SIG-M5 treated with dmso at 0.1 percent for 504 hours (cell line): Measurements from ENCODE around the gene OSGIN1.

ENCODE experiments used
- DNase-seq: peaks from one replicate; lab custom pipeline; 2025; ENCODE audit not compliant: unreplicated experiment; lab: John Stamatoyannopoulos, UW

OSGIN1 gene

DNA sequence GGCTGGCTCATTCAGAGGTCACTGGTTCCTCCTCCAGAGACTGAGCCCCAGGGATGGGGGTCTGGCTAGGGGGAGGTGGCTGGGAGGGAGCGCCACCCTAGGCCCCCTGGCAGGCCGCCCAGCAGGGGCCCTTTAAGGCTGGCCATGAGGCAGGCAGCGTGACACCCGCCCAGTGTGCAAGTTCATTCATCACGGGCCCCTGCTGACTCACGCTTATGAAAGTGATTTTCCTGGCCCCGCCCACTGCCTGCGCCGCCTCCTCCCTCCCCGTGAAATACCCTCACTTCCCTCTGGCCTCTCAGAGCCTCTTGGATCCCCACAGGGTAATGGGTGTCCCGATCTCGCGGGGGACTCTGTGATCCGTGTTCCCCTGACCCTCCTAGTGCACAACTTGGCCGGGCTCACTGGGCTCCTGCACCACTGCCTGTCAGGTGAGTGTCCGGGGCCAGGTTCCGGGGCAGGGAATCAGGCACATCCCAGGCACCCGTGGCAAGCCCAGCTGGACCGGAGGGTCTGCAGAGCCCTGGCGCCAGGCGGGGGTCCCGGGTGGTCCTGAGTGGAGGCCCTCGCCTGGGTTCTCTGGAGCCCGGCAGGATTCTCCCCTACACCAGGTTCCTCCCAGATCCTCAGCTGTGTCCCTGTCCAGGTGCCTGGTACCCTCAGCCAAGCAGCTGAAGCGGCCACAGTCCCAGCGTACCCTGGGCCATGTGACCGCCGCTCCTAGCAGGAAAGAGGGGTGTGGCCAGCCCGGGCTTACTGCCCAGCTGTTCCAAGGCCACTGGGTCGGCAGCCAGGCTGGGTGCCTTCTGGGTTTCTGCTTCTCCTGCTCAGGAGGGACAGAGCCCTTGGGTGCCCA lies at the start of gene OSGIN1:
TSS of gene OSGIN1 (plus strand) at position 301 of the 856 bp plus-strand sequence. CDS start 4,432 bp downstream, outside the sequence.
- peak; percentile 87 for DNase-seq

- DNase-seq, result no peak
Observed at GRCh38 chr16:83903751-83904150, 49.3 kb upstream of the OSGIN1 start.

DNA sequence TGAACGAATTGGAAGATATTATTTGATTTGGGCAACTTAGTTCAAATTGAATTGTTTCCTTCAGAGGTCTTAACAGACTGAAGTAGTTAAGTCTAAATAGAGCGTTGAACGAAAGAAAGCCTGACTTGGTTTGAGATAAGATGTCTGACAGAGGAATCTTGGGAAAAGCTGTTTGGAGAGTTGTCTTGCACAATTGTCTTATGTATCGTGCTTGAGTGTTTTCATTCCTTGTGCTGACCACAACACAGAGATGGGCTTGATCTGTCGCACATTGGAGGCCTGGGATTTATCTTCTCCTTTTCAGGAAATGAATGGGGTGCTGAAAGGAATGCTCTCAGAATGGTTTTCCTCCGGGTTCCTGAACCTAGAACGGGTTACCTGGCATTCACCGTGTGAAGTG lies 46.4 kb upstream of the OSGIN1 start:
- no peak for DNase-seq

GRCh38 chr16:83907111-83907510 lies 45.9 kb upstream of the OSGIN1 start:
- no peak for DNase-seq

DNA sequence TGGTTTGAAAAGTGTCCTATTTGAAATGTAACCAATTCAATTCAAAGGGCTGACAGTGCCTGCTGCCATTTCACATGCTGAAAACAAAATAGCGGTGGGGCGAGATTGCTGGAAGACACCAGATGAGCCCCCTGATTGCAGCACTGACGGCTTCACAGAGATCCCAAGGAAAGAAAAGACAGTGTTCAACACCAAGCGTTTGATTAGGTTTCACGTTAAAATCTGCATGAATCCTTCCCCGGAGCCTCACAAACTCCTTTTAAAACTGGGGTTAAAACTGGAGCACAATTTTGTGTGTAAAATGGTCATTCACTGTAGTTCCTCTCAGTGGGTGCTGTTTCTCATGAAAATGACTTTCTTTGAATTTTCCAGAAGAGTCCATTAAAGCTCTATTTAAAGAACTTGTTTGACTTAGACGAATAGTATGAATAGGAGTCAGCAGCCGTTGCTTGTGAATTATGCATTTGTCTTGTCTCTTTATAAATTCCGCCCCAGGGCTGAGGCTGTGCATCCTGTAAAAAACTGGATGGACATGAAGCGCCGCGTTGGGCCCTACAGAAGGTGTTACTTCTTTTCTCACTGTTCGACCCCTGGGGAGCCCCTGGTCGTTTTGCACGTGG lies 45.3 kb upstream of the OSGIN1 start:
- no peak for DNase-seq

GRCh38 chr16:83908798-83909197 lies 44.2 kb upstream of the OSGIN1 start:
- DNase-seq, result no peak

DNA sequence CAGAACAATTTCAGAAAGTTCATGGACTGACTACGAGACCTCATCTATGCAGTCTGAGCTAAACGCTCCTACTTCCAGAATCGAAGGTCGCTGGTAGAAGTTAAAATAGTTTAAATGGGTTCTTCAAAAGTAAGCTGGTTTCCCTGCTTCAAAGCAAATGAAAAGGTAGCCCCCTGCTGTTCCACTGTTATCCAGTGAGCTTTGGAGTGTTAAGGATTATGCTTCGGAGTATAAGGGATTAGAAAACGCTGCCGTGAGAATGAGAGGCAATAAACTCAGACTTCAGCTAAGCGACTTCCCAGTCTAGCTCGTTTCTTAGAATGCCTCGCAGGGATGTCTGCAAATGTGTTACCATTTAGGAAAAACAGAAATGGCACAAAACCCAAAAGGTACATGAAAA lies 41.8 kb upstream of the OSGIN1 start:
- DNase-seq, result no peak

DNA sequence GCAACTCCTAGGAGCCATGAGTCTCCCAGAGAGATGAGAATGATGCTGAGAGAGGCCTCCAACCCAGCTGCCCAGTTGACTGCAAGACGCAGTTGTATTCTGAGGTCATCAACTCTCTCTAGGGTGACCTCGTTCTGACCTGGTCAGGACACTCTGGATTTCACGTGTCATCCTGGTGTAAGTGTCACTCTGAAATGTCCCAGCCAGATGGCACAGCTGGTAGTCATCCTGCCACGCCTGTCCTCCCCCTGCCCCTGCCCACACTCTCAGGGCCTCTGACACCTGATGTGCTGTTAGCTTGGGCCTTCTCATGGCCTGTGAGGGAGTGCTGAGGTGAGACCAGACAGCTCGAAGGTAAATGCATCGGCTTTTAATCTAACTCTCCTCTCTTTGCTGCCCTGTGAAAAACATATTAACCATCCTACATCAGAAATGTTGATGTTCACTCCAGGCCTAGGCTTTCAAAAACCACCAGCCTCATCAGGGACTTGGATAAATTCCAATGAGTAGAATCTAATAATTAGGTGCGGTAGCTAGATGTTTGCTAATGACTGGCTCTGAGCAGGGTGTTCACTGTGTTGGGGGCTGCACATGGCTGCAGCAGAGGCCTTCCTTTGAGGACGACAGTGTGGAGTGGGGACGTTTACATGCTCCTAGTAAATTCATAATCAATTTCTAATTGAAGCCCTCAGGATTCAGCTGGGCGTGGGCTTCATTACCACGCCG lies 40.4 kb upstream of the OSGIN1 start:
- DNase-seq, result no peak

DNA sequence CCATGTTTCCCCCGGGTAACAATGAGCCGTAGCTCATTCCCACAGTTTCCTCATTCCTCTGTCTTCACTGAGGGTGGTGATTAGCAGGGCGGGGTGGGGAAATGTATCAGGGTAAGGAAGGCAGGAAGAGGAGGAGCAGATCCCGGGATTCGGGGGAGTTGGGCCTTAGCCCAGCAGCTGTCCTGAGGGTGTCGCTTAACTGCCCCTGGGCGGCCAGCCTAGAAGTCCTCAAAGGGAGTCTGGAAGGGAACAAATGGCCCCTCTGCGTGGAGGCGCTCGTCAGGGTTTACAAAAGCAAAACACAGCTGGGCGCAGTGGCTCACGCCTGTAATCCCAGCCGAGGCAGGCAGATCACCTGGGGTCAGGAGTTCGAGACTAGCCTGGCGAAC lies 39.8 kb upstream of the OSGIN1 start:
- no peak for DNase-seq

- no peak for DNase-seq
Observed at GRCh38 chr16:83914091-83914710, 38.8 kb upstream of the OSGIN1 start.

DNA sequence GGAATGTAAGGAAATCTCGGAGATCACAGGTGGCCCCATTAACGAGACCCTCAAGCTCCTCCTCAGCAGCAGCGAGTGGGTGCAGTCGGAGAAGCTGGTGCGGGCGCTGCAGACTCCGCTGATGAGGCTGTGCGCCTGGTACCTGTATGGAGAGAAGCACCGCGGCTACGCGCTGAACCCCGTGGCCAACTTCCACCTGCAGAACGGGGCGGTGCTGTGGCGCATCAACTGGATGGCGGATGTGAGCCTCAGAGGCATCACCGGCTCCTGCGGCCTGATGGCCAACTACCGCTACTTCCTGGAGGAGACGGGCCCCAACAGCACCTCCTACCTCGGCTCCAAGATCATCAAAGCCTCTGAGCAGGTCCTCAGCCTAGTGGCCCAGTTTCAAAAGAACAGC lies 38.0 kb upstream of the OSGIN1 start:
- no peak for DNase-seq

DNA sequence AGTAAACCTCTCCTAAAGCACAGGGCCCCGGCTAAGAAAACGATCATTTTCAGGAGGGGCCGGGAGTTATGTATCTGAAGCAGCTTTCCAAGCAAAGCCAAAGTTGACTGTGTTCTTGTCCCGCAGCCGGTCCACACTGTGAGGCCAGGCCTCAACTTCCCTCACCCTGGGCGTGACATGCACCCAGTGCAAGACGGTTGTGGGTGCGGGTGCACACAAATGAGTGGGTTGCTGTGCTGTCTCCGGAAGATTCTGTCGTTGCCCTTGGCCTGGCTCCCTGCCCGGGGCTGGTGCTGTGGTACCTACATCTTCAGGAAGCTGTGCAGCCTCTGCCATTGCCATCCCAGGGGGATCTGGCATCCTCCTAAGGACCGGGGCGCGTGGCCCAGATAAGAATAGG lies 37.5 kb upstream of the OSGIN1 start:
- no peak for DNase-seq

DNA sequence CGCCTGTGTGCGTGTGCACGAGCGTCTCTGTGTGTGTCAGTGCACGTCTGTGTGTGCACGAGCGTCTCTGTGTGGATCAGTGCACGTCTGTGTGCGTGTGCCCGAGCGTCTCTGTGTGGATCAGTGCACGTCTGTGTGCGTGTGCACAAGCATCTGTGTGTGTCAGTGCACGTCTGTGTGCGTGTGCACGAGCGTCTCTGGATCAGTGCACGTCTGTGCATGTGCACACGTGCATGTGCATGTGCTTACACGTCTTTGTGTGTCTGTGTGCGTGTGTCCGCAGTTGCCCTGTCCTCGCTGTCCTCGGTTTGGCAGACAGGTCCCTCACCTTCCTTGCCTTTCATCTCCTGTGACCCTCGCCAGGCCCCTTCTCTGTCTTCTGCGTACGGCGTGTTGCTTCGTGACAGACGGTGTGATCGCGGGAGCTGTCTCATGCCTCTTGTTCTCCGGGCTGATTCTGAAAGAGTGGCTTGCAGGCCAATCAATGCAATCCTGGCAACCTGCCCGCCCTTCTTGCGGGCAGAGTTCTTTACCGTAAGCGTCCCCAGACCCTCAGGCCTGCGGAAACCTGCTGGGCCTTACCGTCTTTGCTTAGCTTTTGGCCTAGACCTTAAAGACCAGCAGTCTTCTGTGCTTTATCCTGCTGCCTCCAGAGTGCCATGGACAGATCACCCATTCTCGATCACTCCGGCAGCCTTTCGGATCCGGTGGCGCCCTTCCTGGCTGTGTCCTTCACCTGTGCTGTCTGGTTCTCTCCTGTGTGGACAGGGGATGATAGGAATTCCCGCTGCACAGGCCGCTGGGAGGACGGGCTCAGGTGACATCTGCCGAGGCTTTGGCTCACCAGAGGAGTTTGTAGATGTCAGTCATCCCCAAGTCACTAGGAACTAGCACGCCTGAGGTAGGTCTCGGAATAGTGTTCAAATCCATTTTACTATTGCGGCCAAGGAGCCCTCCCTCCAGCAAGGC lies 35.6 kb upstream of the OSGIN1 start:
- DNase-seq, result no peak

- no peak for DNase-seq
Observed at GRCh38 chr16:83920894-83921491, 32.0 kb upstream of the OSGIN1 start.

- no peak for DNase-seq
Observed at GRCh38 chr16:83923581-83924365, 29.3 kb upstream of the OSGIN1 start.

GRCh38 chr16:83924686-83925085 lies 28.4 kb upstream of the OSGIN1 start:
- no peak for DNase-seq

- DNase-seq, result no peak
Observed at GRCh38 chr16:83925095-83925905, 27.7 kb upstream of the OSGIN1 start.
